ENCODE data around the gene ERC1. TPM values are rescaled to one million over a fixed set of nuclear protein-coding genes. Genes with fewer than 3 reads are reported as not detected.

Gene ERC1
- total and polyA plus RNA-seq, 2 of the 4 experiments (the other 2 are of a cell fraction): 11.6 to 25.6 TPM

DNA sequence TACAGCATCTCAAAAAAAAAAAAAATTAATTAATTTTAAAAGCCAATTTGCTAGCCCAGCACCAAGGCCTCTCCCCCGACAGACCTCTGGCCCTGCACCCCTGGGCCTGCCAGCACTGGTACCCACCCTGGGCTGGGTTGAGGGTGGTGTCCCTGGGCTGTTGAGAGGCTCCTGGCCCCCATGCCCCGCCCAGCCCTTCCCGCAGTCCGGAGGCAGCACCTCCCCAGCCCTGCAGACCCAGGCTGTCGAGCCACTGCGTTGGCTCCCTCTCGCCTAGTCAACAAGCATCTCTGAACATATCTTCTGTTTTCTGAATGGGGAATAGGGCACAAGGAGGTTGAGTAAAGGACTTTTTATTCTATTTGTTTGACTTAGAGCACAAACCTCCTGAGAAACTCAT lies 516.3 kb downstream of the ERC1 start:
- Histone ChIP-seq H3K9me3 (ENCODE audit: control insufficient read depth, insufficient read depth, low read length) (no peaks in the 10 kb centered on the region), H3K79me1 (ENCODE audit: low read depth in 1 of 2, low read length in 2 of 2) (no peaks in the 10 kb centered on the region), H3K27ac (ENCODE audit: insufficient read depth, low read length) (no peak overlapping the region), H3K9me1 (ENCODE audit: insufficient read depth, low read length) (peaks cover 10% of the 10 kb centered on the region), H4K5ac (ENCODE audit: low read depth, low read length) (no peak overlapping the region), H2BK120ac (ENCODE audit: low read depth, low read length) (no peak overlapping the region), H3K4me2 (ENCODE audit: low read depth, low read length) (no peak overlapping the region), H4K20me1 (ENCODE audit: insufficient read depth, low read length) (no peaks in the 10 kb centered on the region), H2AK9ac (replicated peaks; ENCODE audit: low read depth, low read length, poor library complexity) (no peak overlapping the region), H3K36me3 (ENCODE audit: control insufficient read depth, insufficient read depth, low read length) (no peaks in the 10 kb centered on the region), H4K8ac (ENCODE audit: low read depth in 2 of 2, low read length in 2 of 2) (no peak overlapping the region), H2BK15ac (ENCODE audit: low read depth, low read length) (no peak overlapping the region), H3K4ac (ENCODE audit: low read depth, low read length) (no peak overlapping the region), H2BK20ac (ENCODE audit: low read depth, low read length) (no peak overlapping the region), H3K56ac (ENCODE audit: extremely low read depth, insufficient read depth, low read length) (no peak overlapping the region), H3K4me3 (ENCODE audit: insufficient read depth, low read depth, low read length) (no peak overlapping the region), H3K18ac (ENCODE audit: low read depth, low read length) (no peak overlapping the region), H2BK5ac (ENCODE audit: low read depth, low read length, poor library complexity, severe bottlenecking) (no peak overlapping the region), H3K27me3 (ENCODE audit: control insufficient read depth, insufficient read depth, low read length) (no peaks in the 10 kb centered on the region), H3K14ac (replicated peaks; ENCODE audit: low read depth, low read length) (no peak overlapping the region), H2AK5ac (ENCODE audit: low read depth, low read length) (no peak overlapping the region), H2AFZ (replicated peaks; ENCODE audit: low read length, poor library complexity) (no peak overlapping the region), H3K9ac (ENCODE audit: low read depth, low read length) (no peak overlapping the region), H3K23ac (ENCODE audit: low read depth, low read length) (no peak overlapping the region), H4K91ac (ENCODE audit: insufficient read depth, low read depth, low read length) (no peak overlapping the region), H3K4me1 (ENCODE audit: control insufficient read depth, insufficient read depth, low read length) (no peaks in the 10 kb centered on the region)
- no CpG with 5 or more reads among the region's 7 CpGs for WGBS, 2 experiments (ENCODE audit: extremely low coverage in 2 of 2, insufficient read length in 1 of 2)
- in situ Hi-C loops (cut with MboI; ENCODE audit: low sequenced_read_pairs) (no loop called here), dilution Hi-C loops (cut with HindIII; ENCODE audit: low sequenced_read_pairs, unreplicated experiment) (no loop called here), intact Hi-C loops (cut with micrococcal nuclease) (no loop called here)
- no TSS peak for BruUV-seq (replicated peaks)
- ChIA-PET CTCF (no interaction called here), POLR2A (ENCODE audit: unreplicated experiment) (no interaction called here)
- TF ChIP-seq, protein P1, sequence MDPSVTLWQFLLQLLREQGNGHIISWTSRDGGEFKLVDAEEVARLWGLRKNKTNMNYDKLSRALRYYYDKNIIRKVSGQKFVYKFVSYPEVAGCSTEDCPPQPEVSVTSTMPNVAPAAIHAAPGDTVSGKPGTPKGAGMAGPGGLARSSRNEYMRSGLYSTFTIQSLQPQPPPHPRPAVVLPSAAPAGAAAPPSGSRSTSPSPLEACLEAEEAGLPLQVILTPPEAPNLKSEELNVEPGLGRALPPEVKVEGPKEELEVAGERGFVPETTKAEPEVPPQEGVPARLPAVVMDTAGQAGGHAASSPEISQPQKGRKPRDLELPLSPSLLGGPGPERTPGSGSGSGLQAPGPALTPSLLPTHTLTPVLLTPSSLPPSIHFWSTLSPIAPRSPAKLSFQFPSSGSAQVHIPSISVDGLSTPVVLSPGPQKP (IDR thresholded peaks at IDR 0.05; ENCODE audit: borderline replicate concordance, low read depth, low read length): no peak
- no peak for TF ChIP-seq RCOR1 (IDR thresholded peaks at IDR 0.05; ENCODE audit: insufficient replicate concordance, low read length)
- no peak for TF ChIP-seq CEBPB (IDR thresholded peaks at IDR 0.05; ENCODE audit: low read depth, low read length)
- TF ChIP-seq, protein P2, sequence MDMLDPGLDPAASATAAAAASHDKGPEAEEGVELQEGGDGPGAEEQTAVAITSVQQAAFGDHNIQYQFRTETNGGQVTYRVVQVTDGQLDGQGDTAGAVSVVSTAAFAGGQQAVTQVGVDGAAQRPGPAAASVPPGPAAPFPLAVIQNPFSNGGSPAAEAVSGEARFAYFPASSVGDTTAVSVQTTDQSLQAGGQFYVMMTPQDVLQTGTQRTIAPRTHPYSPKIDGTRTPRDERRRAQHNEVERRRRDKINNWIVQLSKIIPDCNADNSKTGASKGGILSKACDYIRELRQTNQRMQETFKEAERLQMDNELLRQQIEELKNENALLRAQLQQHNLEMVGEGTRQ (IDR thresholded peaks at IDR 0.05; ENCODE audit: low read depth, low read length): no peak
- TF ChIP-seq MAFK (IDR thresholded peaks at IDR 0.05; ENCODE audit: low read depth, low read length): no peak
- TF ChIP-seq RAD21 (IDR thresholded peaks at IDR 0.05; ENCODE audit: low read length): no peak
- DNase-seq: no peak
- no peak for ATAC-seq (ENCODE audit: low read depth)
